Liver (tissue), 3 donors: ENCODE data around the gene CEP295NL.
"Not testable (repeated sequence)": the region's sequence is repeated elsewhere in the genome, so short reads cannot be mapped to it uniquely, and the experiment has no call there.

Source experiments
- JUND ChIP-seq, 2 donors: IDR thresholded peaks; 2 replicates each; pipeline ENCODE4 v1.6.1; 2016; ENCODE audit warnings: antibody characterized with exemption in 2 of 2
- RAD21 ChIP-seq, 2 donors: IDR thresholded peaks; 2 replicates each; pipeline ENCODE4 v1.6.1; 2016; ENCODE audit warnings: antibody characterized with exemption in 2 of 2, mild to moderate bottlenecking in 2 of 2
- SP1 ChIP-seq: IDR thresholded peaks from 2 replicates; pipeline ENCODE4 v1.6.1; 2018; ENCODE audit warnings: antibody characterized with exemption, mild to moderate bottlenecking
- TAF1 ChIP-seq: conservative IDR thresholded peaks from 2 replicates; pipeline ENCODE4 v1.6.1; 2016; ENCODE audit warnings: antibody characterized with exemption, mild to moderate bottlenecking
- TF ChIP-seq, protein P1 (sequence below): fragments of 150-350 bp; IDR thresholded peaks from 2 replicates; pipeline ENCODE4 v1.5.1; 2017; ENCODE audit warnings: improper control_type of control experiment, low read depth, low read length; ENCODE audit not compliant: missing input control
- TF ChIP-seq, protein P2 (sequence below): IDR thresholded peaks from 2 replicates; pipeline ENCODE4 v1.6.1; 2016; ENCODE audit warnings: antibody characterized with exemption, mild to moderate bottlenecking
- TF ChIP-seq, protein P3 (sequence below): IDR thresholded peaks from 2 replicates; pipeline ENCODE4 v1.6.1; 2016; ENCODE audit warnings: antibody characterized with exemption
- TF ChIP-seq, protein P4 (sequence below): IDR thresholded peaks from 2 replicates; pipeline ENCODE4 v1.6.1; 2016; ENCODE audit warnings: antibody characterized with exemption
- donor health status: healthy.
- donor health status: healthy.

DNA sequence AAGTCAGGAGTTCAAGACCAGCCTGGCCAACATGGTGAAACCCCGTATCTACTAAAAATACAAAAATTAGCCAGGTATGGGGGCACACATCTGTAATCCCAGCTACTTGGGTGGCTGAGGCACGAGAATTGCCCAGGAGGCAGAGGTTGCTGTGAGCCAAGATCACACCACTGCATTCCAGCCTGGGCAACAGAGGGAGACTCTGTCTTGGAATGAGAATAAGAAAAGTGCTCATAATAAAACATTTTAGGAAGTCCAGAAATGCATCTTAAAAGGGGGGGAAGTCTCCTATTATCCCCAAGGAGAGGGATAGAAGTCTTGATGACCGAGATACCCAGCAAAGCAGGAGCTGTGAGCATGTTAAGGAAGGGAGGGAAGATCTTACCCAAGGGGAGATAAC lies 36.0 kb downstream of the CEP295NL start:
- TF ChIP-seq, protein P1, sequence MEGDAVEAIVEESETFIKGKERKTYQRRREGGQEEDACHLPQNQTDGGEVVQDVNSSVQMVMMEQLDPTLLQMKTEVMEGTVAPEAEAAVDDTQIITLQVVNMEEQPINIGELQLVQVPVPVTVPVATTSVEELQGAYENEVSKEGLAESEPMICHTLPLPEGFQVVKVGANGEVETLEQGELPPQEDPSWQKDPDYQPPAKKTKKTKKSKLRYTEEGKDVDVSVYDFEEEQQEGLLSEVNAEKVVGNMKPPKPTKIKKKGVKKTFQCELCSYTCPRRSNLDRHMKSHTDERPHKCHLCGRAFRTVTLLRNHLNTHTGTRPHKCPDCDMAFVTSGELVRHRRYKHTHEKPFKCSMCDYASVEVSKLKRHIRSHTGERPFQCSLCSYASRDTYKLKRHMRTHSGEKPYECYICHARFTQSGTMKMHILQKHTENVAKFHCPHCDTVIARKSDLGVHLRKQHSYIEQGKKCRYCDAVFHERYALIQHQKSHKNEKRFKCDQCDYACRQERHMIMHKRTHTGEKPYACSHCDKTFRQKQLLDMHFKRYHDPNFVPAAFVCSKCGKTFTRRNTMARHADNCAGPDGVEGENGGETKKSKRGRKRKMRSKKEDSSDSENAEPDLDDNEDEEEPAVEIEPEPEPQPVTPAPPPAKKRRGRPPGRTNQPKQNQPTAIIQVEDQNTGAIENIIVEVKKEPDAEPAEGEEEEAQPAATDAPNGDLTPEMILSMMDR, result not testable (repeated sequence)
- TF ChIP-seq, protein P2, sequence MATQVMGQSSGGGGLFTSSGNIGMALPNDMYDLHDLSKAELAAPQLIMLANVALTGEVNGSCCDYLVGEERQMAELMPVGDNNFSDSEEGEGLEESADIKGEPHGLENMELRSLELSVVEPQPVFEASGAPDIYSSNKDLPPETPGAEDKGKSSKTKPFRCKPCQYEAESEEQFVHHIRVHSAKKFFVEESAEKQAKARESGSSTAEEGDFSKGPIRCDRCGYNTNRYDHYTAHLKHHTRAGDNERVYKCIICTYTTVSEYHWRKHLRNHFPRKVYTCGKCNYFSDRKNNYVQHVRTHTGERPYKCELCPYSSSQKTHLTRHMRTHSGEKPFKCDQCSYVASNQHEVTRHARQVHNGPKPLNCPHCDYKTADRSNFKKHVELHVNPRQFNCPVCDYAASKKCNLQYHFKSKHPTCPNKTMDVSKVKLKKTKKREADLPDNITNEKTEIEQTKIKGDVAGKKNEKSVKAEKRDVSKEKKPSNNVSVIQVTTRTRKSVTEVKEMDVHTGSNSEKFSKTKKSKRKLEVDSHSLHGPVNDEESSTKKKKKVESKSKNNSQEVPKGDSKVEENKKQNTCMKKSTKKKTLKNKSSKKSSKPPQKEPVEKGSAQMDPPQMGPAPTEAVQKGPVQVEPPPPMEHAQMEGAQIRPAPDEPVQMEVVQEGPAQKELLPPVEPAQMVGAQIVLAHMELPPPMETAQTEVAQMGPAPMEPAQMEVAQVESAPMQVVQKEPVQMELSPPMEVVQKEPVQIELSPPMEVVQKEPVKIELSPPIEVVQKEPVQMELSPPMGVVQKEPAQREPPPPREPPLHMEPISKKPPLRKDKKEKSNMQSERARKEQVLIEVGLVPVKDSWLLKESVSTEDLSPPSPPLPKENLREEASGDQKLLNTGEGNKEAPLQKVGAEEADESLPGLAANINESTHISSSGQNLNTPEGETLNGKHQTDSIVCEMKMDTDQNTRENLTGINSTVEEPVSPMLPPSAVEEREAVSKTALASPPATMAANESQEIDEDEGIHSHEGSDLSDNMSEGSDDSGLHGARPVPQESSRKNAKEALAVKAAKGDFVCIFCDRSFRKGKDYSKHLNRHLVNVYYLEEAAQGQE, result not testable (repeated sequence)
- not testable (repeated sequence) for TF ChIP-seq RAD21 (IDR thresholded peaks at IDR 0.05); TAF1; SP1; JUND (IDR thresholded peaks at IDR 0.05)
- TF ChIP-seq, protein P3, sequence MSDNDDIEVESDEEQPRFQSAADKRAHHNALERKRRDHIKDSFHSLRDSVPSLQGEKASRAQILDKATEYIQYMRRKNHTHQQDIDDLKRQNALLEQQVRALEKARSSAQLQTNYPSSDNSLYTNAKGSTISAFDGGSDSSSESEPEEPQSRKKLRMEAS, result not testable (repeated sequence)
- TF ChIP-seq, protein P4, sequence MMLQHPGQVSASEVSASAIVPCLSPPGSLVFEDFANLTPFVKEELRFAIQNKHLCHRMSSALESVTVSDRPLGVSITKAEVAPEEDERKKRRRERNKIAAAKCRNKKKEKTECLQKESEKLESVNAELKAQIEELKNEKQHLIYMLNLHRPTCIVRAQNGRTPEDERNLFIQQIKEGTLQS, result not testable (repeated sequence)
